SU-DHL-6 (cell line): ENCODE results near the gene RNASE8.

Experiments used
- H2AFZ ChIP-seq: fragments of 200-600 bp; sonication (generic); 2 replicates; pipeline ENCODE4 v1.6.1; 2014; ENCODE audit warnings: low read depth, mild to moderate bottlenecking, moderate library complexity, mixed read lengths, antibody characterized with exemption, low read length; ENCODE audit not compliant: severe bottlenecking
- H3F3A ChIP-seq: fragments of 200-600 bp; shearing (Covaris generic); 2 replicates; pipeline ENCODE4 v1.6.0; 2016; ENCODE audit warnings: antibody characterized with exemption, mild to moderate bottlenecking; ENCODE audit not compliant: insufficient read depth
- H3K27ac ChIP-seq: fragments of 200-600 bp; sonication (generic); 2 replicates; pipeline ENCODE4 v1.5.1; 2016; ENCODE audit warnings: low read depth, mild to moderate bottlenecking, low read length, moderate library complexity, mixed read lengths
- H3K27me3 ChIP-seq: fragments of 200-600 bp; sonication (generic), shearing (Covaris generic); 2 replicates; pipeline ENCODE4 v1.6.0; 2014; ENCODE audit warnings: mild to moderate bottlenecking, low read length
- H3K36me3 ChIP-seq: fragments of 200-600 bp; sonication (generic); 2 replicates; pipeline ENCODE4 v1.6.1; 2014; ENCODE audit warnings: mild to moderate bottlenecking, low read length, mixed read lengths
- H3K4me2 ChIP-seq: fragments of 300-600, 200-600 bp; shearing (Covaris generic), sonication (generic); 2 replicates; pipeline ENCODE4 v1.6.0; 2014; ENCODE audit warnings: low read length, low read depth, mild to moderate bottlenecking; ENCODE audit not compliant: poor library complexity, severe bottlenecking
- H3K4me3 ChIP-seq: fragments of 200-600 bp; sonication (generic); 2 replicates; pipeline ENCODE4 v1.5.1; 2014; ENCODE audit warnings: antibody characterized with exemption, low read length, mild to moderate bottlenecking, mixed read lengths; ENCODE audit not compliant: insufficient read depth, poor library complexity, severe bottlenecking
- H3K79me2 ChIP-seq: fragments of 200-600 bp; sonication (generic); 2 replicates; pipeline ENCODE4 v1.6.1; 2014; ENCODE audit warnings: mild to moderate bottlenecking, low read length, moderate library complexity; ENCODE audit not compliant: insufficient read depth
- H3K9ac ChIP-seq: fragments of 200-600 bp; sonication (generic); 2 replicates; pipeline ENCODE4 v1.7.0; 2014; ENCODE audit warnings: mild to moderate bottlenecking, low read length
- H3K9me2 ChIP-seq: fragments of 200-600 bp; sonication (generic); replicated peaks from 2 replicates; pipeline ENCODE4 v1.6.1; 2014; ENCODE audit warnings: low read length; ENCODE audit not compliant: insufficient read depth
- H3K9me3 ChIP-seq: fragments of 200-600 bp; sonication (generic); 2 replicates; pipeline ENCODE4 v1.6.1; 2014; ENCODE audit warnings: low read length, mixed read lengths; ENCODE audit not compliant: insufficient read depth
- H4K20me1 ChIP-seq: fragments of 200-600 bp; sonication (generic); 2 replicates; pipeline ENCODE4 v1.6.1; 2014; ENCODE audit warnings: low read depth, mild to moderate bottlenecking, antibody characterized with exemption, low read length, moderate library complexity, mixed read lengths
- EZH2phosphoT487 ChIP-seq: fragments of 200-600 bp; sonication (generic), shearing (Covaris generic); conservative IDR thresholded peaks from 2 replicates; pipeline ENCODE4 v1.6.1; 2018; ENCODE audit warnings: mild to moderate bottlenecking, antibody characterized with exemption, low read length, moderate library complexity, mixed read lengths
- TF ChIP-seq, protein P1 (sequence below): fragments of 200-600 bp; sonication (generic); IDR thresholded peaks from one replicate; pipeline ENCODE4 v1.5.1; 2017; ENCODE audit warnings: antibody characterized with exemption, mild to moderate bottlenecking, low read length, moderate library complexity; ENCODE audit not compliant: insufficient read depth, poor library complexity, severe bottlenecking

RNASE8 gene

DNA sequence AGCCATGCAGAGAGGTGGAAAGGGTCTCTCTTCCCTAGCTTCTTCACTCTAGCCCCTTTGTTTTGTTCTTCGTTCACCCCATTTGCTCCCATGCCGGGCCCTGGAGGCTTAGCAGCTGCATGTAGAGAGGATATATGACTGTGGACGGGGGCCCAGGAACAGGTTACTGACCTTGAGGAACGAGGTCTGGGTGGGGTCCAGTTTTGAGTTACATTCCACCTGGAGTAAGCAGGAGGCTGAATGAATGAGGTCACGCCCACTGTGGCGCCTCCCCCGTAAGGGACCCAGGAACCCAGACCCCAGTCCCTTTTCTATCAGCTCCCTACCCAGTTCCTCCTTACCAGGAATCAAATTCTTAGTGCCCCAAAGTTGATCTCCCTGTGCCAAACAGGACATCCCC, 39.3 kb upstream of the RNASE8 start:
- Histone ChIP-seq H3K9ac (no peak overlapping the region), H3K27me3 (no peaks in the 10 kb centered on the region), H3K9me2 (no peaks in the 10 kb centered on the region), H3F3A (no peaks in the 10 kb centered on the region), H4K20me1 (no peaks in the 10 kb centered on the region), H3K4me2 (no peak overlapping the region), H3K36me3 (no peaks in the 10 kb centered on the region), H3K4me3 (no peak overlapping the region), H2AFZ (no peak overlapping the region), H3K27ac (no peak overlapping the region), H3K9me3 (no peaks in the 10 kb centered on the region), H3K79me2 (no peaks in the 10 kb centered on the region)
- TF ChIP-seq, protein P1, sequence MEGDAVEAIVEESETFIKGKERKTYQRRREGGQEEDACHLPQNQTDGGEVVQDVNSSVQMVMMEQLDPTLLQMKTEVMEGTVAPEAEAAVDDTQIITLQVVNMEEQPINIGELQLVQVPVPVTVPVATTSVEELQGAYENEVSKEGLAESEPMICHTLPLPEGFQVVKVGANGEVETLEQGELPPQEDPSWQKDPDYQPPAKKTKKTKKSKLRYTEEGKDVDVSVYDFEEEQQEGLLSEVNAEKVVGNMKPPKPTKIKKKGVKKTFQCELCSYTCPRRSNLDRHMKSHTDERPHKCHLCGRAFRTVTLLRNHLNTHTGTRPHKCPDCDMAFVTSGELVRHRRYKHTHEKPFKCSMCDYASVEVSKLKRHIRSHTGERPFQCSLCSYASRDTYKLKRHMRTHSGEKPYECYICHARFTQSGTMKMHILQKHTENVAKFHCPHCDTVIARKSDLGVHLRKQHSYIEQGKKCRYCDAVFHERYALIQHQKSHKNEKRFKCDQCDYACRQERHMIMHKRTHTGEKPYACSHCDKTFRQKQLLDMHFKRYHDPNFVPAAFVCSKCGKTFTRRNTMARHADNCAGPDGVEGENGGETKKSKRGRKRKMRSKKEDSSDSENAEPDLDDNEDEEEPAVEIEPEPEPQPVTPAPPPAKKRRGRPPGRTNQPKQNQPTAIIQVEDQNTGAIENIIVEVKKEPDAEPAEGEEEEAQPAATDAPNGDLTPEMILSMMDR = no peak
- TF ChIP-seq EZH2phosphoT487 = no peak

DNA sequence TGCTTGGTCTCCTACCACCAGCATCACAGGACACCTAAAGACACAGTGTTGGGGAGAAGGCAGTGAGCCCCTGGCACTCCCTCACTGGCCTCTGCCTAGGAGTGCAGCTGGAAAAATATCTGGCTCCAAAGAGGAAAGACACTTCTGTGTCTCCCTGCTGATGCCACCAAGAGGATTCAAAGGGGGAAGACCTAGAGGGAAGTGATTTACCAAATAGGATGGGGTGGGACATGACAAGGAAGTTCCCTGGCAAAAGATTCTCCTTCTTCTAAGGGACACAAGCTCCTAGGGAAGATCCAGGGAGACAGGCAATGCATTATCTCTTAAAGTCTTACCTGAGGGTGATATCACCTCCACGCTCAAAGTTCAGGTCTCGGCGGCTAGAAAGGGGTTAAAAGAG, 38.8 kb upstream of the RNASE8 start:
- H3K9me3 ChIP-seq = no peaks in the 10 kb centered on the region
- H3K27me3 ChIP-seq = no peaks in the 10 kb centered on the region
- H3K9me2 ChIP-seq = no peaks in the 10 kb centered on the region
- H3K4me2 ChIP-seq = no peak overlapping the region
- H3F3A ChIP-seq = no peaks in the 10 kb centered on the region
- H3K4me3 ChIP-seq = no peak overlapping the region
- H3K27ac ChIP-seq = no peak overlapping the region
- H3K79me2 ChIP-seq = no peaks in the 10 kb centered on the region
- no peak overlapping the region for H2AFZ ChIP-seq
- no peak for TF ChIP-seq EZH2phosphoT487
- TF ChIP-seq, protein P1 = no peak
- no peaks in the 10 kb centered on the region for H3K36me3 ChIP-seq
- H4K20me1 ChIP-seq = no peaks in the 10 kb centered on the region
- no peak overlapping the region for H3K9ac ChIP-seq

DNA sequence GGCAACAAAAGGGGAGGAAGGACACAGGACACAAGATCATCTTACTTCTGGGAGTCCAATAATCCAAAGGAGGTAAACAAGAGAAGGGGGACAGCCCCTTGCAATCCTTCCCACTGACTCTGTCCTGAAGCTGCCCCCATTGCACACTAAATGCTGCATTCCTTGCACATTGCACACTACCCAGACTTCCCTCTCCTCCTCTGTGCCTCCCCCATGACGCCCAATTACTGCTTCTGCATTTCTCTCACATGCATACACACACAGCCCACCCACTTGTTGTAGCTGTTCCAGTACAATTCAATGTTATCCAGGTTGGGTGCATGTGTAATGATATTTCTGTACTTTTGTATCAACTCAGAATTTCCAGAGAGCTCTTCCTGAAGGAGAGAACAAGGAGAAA, 38.3 kb upstream of the RNASE8 start:
- H3F3A ChIP-seq = no peaks in the 10 kb centered on the region
- no peak overlapping the region for H3K4me2 ChIP-seq
- no peak overlapping the region for H2AFZ ChIP-seq
- no peak overlapping the region for H3K9ac ChIP-seq
- no peaks in the 10 kb centered on the region for H3K9me3 ChIP-seq
- H4K20me1 ChIP-seq = no peaks in the 10 kb centered on the region
- H3K9me2 ChIP-seq = no peaks in the 10 kb centered on the region
- H3K27ac ChIP-seq = no peak overlapping the region
- TF ChIP-seq EZH2phosphoT487 = no peak
- TF ChIP-seq, protein P1 = no peak
- H3K4me3 ChIP-seq = no peak overlapping the region
- H3K27me3 ChIP-seq = no peaks in the 10 kb centered on the region
- no peaks in the 10 kb centered on the region for H3K36me3 ChIP-seq
- H3K79me2 ChIP-seq = no peaks in the 10 kb centered on the region
